ENCODE results near the gene C2CD4A.

GRCh38 chr15:62083194-62084154 is 16.7 kb downstream of the C2CD4A start:
- TF ChIP-seq YY1 (IDR thresholded peaks at IDR 0.05; ENCODE audit: extremely low read depth, insufficient replicate concordance, low read depth, low read length): no peak
- no peak for TF ChIP-seq POLR2A (IDR thresholded peaks at IDR 0.05; ENCODE audit: borderline replicate concordance, extremely low read depth, insufficient read depth, insufficient read length)
